ENCODE results near the gene NREP. TPM values are rescaled to one million over a fixed set of nuclear protein-coding genes. Genes with fewer than 3 reads are reported as not detected.

NREP gene
- total RNA-seq, 1 experiment from 2014 or later, result 160 TPM

DNA sequence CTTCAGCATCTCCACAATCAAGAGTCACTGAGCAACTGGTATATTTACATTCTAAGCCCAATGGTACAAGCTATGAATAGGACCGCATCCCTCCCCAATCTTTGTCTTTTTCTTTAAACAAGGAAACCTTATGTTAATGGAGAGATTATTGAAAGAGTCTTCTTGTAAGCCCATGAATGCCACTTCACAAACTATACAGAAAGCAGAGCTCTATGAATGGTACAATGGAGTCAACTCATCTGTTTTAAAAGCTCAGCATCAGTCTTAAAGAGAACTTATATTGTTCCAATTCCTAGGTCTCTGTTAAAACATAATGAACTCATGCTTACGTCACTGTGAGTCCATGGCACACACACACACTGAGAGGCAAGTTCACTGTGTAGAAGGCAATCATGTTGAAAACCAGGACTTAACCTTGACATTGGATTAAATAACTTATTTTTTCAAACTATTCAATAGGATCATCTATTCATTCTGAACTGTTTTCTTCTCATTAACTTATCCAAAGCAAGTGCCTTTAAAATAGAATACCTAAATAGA is 4.5 kb downstream of the NREP start (continued):
- TF ChIP-seq, protein P1, sequence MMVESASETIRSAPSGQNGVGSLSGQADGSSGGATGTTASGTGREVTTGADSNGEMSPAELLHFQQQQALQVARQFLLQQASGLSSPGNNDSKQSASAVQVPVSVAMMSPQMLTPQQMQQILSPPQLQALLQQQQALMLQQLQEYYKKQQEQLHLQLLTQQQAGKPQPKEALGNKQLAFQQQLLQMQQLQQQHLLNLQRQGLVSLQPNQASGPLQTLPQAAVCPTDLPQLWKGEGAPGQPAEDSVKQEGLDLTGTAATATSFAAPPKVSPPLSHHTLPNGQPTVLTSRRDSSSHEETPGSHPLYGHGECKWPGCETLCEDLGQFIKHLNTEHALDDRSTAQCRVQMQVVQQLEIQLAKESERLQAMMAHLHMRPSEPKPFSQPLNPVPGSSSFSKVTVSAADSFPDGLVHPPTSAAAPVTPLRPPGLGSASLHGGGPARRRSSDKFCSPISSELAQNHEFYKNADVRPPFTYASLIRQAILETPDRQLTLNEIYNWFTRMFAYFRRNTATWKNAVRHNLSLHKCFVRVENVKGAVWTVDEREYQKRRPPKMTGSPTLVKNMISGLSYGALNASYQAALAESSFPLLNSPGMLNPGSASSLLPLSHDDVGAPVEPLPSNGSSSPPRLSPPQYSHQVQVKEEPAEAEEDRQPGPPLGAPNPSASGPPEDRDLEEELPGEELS (CRISPR knock-in tag; IDR thresholded peaks at IDR 0.05), result no peak
- TF ChIP-seq NR2C2 (CRISPR knock-in tag; IDR thresholded peaks at IDR 0.05) (no peak), HMGA2 (CRISPR knock-in tag; IDR thresholded peaks at IDR 0.05) (no peak), TP53 (CRISPR knock-in tag; IDR thresholded peaks at IDR 0.05) (no peak), OVOL2 (CRISPR knock-in tag; IDR thresholded peaks at IDR 0.05; ENCODE audit: borderline replicate concordance) (no peak), NR1H2 (CRISPR knock-in tag; IDR thresholded peaks at IDR 0.05) (no peak), NFATC4 (CRISPR knock-in tag; IDR thresholded peaks at IDR 0.05) (no peak), ZNF423 (CRISPR knock-in tag; IDR thresholded peaks at IDR 0.05) (no peak)
- TF ChIP-seq, protein P2, sequence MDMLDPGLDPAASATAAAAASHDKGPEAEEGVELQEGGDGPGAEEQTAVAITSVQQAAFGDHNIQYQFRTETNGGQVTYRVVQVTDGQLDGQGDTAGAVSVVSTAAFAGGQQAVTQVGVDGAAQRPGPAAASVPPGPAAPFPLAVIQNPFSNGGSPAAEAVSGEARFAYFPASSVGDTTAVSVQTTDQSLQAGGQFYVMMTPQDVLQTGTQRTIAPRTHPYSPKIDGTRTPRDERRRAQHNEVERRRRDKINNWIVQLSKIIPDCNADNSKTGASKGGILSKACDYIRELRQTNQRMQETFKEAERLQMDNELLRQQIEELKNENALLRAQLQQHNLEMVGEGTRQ (CRISPR knock-in tag; IDR thresholded peaks at IDR 0.05), result no peak
- TF ChIP-seq, protein P3, sequence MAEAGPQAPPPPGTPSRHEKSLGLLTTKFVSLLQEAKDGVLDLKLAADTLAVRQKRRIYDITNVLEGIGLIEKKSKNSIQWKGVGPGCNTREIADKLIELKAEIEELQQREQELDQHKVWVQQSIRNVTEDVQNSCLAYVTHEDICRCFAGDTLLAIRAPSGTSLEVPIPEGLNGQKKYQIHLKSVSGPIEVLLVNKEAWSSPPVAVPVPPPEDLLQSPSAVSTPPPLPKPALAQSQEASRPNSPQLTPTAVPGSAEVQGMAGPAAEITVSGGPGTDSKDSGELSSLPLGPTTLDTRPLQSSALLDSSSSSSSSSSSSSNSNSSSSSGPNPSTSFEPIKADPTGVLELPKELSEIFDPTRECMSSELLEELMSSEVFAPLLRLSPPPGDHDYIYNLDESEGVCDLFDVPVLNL (CRISPR knock-in tag; IDR thresholded peaks at IDR 0.05; ENCODE audit: borderline replicate concordance, low read depth), result no peak

DNA sequence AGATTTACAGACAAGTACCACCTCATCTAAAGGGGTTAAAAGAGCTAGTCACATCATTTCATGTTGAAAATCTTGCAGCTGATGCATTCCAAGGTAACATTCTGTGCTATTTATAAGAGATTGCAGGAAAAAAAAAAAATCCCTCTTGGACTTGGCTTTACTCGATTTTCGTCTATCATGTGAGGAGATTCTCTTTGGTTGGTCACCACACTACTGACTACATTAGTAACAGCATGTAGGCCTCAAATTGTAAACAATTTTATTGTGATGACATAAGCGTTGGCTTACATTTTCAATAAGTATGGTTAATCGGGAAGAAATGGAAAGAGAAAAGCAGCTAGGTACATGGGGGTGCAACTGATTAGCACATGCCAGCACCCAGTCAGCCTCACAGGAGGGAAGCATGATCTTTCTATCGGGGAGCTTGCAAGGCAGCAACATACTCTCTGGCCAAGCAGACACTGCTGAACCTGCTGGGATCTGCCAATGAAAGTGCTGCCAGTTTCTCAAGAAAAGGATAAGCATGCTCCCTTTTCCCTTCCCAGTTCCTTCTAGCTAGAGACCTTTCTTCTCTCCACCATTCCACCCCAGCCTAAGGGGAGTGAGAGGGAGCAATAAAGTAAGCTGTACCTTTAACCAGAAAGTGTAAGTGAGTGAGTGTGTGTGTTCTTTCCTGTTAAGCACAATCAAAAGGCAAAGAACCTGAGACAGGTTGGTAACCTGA is 7.5 kb downstream of the NREP start:
- CTCF ChIA-PET, result interaction anchor here (0.8 kb wide), 1 partner anchor 218 kb away, joined by 3 read pairs; no protein-coding TSS in a partner anchor
- DNase-seq (ENCODE audit: low spot score) (no peak), ATAC-seq (no peak)
- peaks cover 68% of the 10 kb centered on the region for H3K4me1 Mint-ChIP-seq
- H3K27ac Mint-ChIP-seq, result no peak overlapping the region
- POLR2A ChIA-PET, result no interaction called here
- no peaks in the 10 kb centered on the region for H3K9me3 Mint-ChIP-seq
- H3K4me3 Mint-ChIP-seq, result no peak overlapping the region
- peaks cover 21% of the 10 kb centered on the region for H3K36me3 Mint-ChIP-seq
- no peaks in the 10 kb centered on the region for H3K27me3 Mint-ChIP-seq (ENCODE audit: low read depth)
- TF ChIP-seq, protein P4, sequence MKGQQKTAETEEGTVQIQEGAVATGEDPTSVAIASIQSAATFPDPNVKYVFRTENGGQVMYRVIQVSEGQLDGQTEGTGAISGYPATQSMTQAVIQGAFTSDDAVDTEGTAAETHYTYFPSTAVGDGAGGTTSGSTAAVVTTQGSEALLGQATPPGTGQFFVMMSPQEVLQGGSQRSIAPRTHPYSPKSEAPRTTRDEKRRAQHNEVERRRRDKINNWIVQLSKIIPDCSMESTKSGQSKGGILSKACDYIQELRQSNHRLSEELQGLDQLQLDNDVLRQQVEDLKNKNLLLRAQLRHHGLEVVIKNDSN (CRISPR knock-in tag; IDR thresholded peaks at IDR 0.05), result no peak
- TF ChIP-seq FOXP1 (CRISPR knock-in tag; IDR thresholded peaks at IDR 0.05; ENCODE audit: borderline replicate concordance) (no peak), JUN (CRISPR knock-in tag; IDR thresholded peaks at IDR 0.05) (no peak), ATF1 (CRISPR knock-in tag; IDR thresholded peaks at IDR 0.05) (no peak), ZNF232 (CRISPR knock-in tag; IDR thresholded peaks at IDR 0.05) (no peak), RORB (CRISPR knock-in tag; IDR thresholded peaks at IDR 0.05) (no peak), FOXK1 (CRISPR knock-in tag; IDR thresholded peaks at IDR 0.05) (no peak), CBFB (CRISPR knock-in tag; IDR thresholded peaks at IDR 0.05; ENCODE audit: low read depth) (no peak), JAZF1 (CRISPR knock-in tag; IDR thresholded peaks at IDR 0.05) (no peak), SP1 (CRISPR knock-in tag; conservative IDR thresholded peaks at IDR 0.05) (no peak), ZNF416 (CRISPR knock-in tag; IDR thresholded peaks at IDR 0.05) (no peak), MXD4 (CRISPR knock-in tag; IDR thresholded peaks at IDR 0.05; ENCODE audit: borderline replicate concordance) (no peak)
- TF ChIP-seq, protein P3 (CRISPR knock-in tag; IDR thresholded peaks at IDR 0.05; ENCODE audit: borderline replicate concordance, low read depth), result no peak
- TF ChIP-seq, protein P5, sequence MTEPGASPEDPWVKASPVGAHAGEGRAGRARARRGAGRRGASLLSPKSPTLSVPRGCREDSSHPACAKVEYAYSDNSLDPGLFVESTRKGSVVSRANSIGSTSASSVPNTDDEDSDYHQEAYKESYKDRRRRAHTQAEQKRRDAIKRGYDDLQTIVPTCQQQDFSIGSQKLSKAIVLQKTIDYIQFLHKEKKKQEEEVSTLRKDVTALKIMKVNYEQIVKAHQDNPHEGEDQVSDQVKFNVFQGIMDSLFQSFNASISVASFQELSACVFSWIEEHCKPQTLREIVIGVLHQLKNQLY (CRISPR knock-in tag; IDR thresholded peaks at IDR 0.05), result no peak
- TF ChIP-seq, protein P6, sequence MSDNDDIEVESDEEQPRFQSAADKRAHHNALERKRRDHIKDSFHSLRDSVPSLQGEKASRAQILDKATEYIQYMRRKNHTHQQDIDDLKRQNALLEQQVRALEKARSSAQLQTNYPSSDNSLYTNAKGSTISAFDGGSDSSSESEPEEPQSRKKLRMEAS (CRISPR knock-in tag; IDR thresholded peaks at IDR 0.05), result no peak
- TF ChIP-seq, protein P7, sequence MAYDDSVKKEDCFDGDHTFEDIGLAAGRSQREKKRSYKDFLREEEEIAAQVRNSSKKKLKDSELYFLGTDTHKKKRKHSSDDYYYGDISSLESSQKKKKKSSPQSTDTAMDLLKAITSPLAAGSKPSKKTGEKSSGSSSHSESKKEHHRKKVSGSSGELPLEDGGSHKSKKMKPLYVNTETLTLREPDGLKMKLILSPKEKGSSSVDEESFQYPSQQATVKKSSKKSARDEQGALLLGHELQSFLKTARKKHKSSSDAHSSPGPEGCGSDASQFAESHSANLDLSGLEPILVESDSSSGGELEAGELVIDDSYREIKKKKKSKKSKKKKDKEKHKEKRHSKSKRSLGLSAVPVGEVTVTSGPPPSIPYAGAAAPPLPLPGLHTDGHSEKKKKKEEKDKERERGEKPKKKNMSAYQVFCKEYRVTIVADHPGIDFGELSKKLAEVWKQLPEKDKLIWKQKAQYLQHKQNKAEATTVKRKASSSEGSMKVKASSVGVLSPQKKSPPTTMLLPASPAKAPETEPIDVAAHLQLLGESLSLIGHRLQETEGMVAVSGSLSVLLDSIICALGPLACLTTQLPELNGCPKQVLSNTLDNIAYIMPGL (CRISPR knock-in tag; IDR thresholded peaks at IDR 0.05), result no peak
- TF ChIP-seq, protein P8, sequence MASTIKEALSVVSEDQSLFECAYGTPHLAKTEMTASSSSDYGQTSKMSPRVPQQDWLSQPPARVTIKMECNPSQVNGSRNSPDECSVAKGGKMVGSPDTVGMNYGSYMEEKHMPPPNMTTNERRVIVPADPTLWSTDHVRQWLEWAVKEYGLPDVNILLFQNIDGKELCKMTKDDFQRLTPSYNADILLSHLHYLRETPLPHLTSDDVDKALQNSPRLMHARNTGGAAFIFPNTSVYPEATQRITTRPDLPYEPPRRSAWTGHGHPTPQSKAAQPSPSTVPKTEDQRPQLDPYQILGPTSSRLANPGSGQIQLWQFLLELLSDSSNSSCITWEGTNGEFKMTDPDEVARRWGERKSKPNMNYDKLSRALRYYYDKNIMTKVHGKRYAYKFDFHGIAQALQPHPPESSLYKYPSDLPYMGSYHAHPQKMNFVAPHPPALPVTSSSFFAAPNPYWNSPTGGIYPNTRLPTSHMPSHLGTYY (CRISPR knock-in tag; IDR thresholded peaks at IDR 0.05), result no peak

Data from WTC11 (cell line).